GM06990 (cell line): Measurements from ENCODE around the gene GPR101.
A peak's percentile ranks its signal among the peaks of the same experiment; 100 is the strongest.
"Not testable (repeated sequence)": the region's sequence is repeated elsewhere in the genome, so short reads cannot be mapped to it uniquely, and the experiment has no call there.

Experiments used
- DNase-seq: peaks from one replicate; pipeline ENCODE4 v3.0.0-alpha.2; 2011; ENCODE audit not compliant: insufficient read length; ENCODE audit errors: extremely low read depth
- H3K27me3 ChIP-seq: replicated peaks from 2 replicates; pipeline ENCODE4 v1.6.0; 2011; ENCODE audit warnings: low read length; ENCODE audit not compliant: control insufficient read depth, insufficient read depth
- H3K36me3 ChIP-seq: 2 replicates; pipeline ENCODE4 v1.5.1; 2011; ENCODE audit warnings: low read length; ENCODE audit not compliant: control insufficient read depth, insufficient read depth
- H3K4me3 ChIP-seq: replicated peaks from 2 replicates; pipeline ENCODE4 v1.5.1; 2011; ENCODE audit warnings: low read depth, mild to moderate bottlenecking, control low read depth, low read length
- TF ChIP-seq, protein P1 (sequence below): IDR thresholded peaks from 2 replicates; pipeline ENCODE4 v1.5.1; 2011; ENCODE audit warnings: low read length, control low read depth, mild to moderate bottlenecking, inconsistent platforms; ENCODE audit not compliant: insufficient read depth, poor library complexity, severe bottlenecking

GPR101 gene

DNA sequence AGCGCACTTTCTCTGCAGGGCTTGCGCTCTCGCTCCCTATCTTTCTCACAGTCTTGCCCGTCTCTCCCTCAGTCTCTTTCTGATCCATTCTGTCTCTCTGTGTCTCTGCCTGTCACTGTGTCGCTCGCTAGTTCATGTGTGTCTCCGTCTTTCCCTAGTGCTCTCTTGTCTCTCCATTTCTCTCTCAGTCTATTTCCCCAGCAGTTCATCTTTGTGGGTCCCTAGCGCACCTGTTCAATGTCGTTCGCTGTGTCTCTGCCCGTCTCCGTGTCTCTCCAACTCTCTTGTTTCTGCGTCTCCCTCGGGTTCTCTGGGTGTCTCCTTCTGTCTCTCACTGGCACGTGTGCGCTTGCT, 1.5 kb downstream of the GPR101 start:
- Histone ChIP-seq H3K27me3 (peaks cover 1% of the 10 kb centered on the region; the same call in 1 of the 2 replicates), H3K4me3 (peak overlapping the region; percentile 57), H3K36me3 (no peaks in the 10 kb centered on the region)
- DNase-seq, result no peak
- TF ChIP-seq, protein P1, sequence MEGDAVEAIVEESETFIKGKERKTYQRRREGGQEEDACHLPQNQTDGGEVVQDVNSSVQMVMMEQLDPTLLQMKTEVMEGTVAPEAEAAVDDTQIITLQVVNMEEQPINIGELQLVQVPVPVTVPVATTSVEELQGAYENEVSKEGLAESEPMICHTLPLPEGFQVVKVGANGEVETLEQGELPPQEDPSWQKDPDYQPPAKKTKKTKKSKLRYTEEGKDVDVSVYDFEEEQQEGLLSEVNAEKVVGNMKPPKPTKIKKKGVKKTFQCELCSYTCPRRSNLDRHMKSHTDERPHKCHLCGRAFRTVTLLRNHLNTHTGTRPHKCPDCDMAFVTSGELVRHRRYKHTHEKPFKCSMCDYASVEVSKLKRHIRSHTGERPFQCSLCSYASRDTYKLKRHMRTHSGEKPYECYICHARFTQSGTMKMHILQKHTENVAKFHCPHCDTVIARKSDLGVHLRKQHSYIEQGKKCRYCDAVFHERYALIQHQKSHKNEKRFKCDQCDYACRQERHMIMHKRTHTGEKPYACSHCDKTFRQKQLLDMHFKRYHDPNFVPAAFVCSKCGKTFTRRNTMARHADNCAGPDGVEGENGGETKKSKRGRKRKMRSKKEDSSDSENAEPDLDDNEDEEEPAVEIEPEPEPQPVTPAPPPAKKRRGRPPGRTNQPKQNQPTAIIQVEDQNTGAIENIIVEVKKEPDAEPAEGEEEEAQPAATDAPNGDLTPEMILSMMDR, result no peak

- TF ChIP-seq, protein P1, result no peak
- H3K36me3 ChIP-seq, result no peaks in the 10 kb centered on the region
- DNase-seq, result peak; percentile 25
- H3K4me3 ChIP-seq, result peak overlapping the region; percentile 57
- H3K27me3 ChIP-seq, result peaks cover 3% of the 10 kb centered on the region; the same call in 1 of the 2 replicates
These were observed 2.1 kb downstream of the GPR101 start for GRCh38 chrX:137031517-137032340.

DNA sequence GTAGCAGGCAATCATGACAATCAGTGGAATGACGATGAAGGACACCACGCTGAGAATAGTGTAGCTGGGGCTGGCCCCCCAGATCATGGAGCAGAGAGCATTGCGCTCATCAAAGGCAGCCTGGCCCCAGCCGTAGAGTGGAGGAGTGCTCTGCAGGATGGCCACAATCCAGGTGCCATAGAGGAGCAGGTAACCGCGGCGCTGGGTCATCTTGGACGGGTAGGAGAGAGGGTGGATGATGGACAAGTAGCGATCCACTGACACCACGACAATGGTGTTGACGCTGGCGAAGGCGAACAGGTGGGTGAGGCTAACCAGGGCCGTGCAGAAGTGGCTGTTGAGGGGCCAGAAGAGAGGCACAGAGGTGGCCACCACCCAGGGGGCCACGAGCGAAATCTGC, 2.8 kb downstream of the GPR101 start:
- Histone ChIP-seq H3K4me3 (no peak overlapping the region; the same call in 1 of the 2 replicates), H3K27me3 (peaks cover 3% of the 10 kb centered on the region; the same call in 1 of the 2 replicates), H3K36me3 (no peaks in the 10 kb centered on the region)
- TF ChIP-seq, protein P1, result no peak
- DNase-seq, result no peak

DNA sequence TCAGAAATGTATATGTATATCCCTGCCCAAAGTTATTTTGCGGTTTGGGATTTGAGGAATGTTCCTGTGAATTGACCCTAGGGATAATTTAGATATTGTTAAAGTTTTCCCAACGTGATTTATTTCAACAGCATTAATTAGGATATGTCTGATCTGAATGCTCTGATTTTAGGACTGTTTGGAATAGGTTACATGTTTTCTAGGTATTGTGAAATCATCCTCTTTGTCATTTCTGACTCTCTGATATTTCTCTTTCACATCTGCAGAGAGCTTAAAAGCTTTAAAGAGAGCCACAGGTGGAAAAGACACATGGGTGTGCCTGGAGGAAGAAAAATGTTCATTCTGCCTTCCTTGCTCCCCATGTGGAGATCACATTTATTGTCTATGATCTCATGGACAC, 5.1 kb downstream of the GPR101 start:
- no peaks in the 10 kb centered on the region for H3K36me3 ChIP-seq
- peaks cover 3% of the 10 kb centered on the region for H3K27me3 ChIP-seq
- DNase-seq, result no peak
- no peak overlapping the region for H3K4me3 ChIP-seq
- TF ChIP-seq, protein P1, result no peak

DNA sequence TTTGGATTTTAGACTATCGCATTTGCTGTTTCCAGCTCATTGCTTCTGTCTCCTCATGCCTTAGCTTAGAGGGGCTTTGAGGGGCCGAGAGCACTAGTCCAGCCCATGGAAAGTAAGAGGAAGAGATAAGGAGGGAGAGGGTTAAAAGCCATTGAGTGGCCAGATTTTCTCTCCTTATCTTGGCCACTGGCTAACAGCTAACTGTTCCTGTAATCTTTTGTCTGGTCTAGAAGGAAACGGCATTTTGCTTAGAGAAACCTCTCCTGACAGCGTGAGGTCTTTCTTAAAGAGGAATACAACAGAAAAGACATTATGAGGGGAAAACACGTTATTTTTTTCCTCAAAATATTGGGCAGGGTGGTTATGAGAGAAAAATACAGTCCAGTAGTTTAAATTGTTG, 7.9 kb downstream of the GPR101 start:
- peaks cover 3% of the 10 kb centered on the region for H3K27me3 ChIP-seq
- H3K36me3 ChIP-seq, result no peaks in the 10 kb centered on the region
- no peak for DNase-seq
- no peak overlapping the region for H3K4me3 ChIP-seq
- TF ChIP-seq, protein P1, result no peak

- not testable (repeated sequence) for H3K4me3 ChIP-seq, H3K36me3 ChIP-seq, DNase-seq, H3K27me3 ChIP-seq
These were observed 33.6 kb downstream of the GPR101 start for GRCh38 chrX:137000236-137000635.
